ENCODE measurements around the gene ACE. TPM values are rescaled to one million over a fixed set of nuclear protein-coding genes. Genes with fewer than 3 reads are reported as not detected.

Gene ACE
- polyA plus RNA-seq, 3 donors, result 12.2 to 20.3 (median 14.7) TPM

DNA sequence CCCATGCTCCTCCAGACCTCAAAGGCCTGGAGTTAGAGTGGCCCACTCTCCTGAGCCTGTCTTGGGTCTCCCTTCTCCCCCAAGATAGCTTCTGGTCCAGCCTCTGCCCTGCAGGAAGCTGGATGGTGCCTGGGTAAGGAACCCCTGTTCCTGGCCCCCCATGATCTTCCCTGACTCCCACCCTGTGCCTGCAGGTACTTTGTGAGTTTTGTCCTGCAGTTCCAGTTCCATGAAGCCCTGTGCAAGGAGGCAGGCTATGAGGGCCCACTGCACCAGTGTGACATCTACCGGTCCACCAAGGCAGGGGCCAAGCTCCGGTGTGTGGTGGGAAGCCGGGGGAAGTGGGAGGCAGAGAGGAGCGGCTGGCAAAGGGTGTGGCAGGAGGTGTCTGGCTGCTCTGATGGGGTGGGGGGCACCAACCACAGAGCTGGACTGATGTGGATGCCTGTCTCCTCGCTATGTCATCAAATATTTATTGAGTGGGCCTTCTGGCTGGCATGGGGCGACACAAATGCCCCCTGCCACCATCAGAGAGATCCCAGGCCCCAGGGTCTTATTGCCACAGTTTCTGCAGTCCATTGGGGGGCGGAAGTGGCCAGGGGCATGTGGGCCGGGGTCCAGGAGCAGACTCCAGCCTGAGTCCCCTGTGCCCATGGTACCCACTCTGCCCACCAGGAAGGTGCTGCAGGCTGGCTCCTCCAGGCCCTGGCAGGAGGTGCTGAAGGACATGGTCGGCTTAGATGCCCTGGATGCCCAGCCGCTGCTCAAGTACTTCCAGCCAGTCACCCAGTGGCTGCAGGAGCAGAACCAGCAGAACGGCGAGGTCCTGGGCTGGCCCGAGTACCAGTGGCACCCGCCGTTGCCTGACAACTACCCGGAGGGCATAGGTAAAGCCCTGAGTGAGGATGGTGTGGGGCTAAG is 7.1 kb downstream of the ACE start:
- DNase-seq (ENCODE audit: extremely low read depth in 1 of 11, low read depth in 9 of 11, low spot score in 4 of 11), result no peak

DNA sequence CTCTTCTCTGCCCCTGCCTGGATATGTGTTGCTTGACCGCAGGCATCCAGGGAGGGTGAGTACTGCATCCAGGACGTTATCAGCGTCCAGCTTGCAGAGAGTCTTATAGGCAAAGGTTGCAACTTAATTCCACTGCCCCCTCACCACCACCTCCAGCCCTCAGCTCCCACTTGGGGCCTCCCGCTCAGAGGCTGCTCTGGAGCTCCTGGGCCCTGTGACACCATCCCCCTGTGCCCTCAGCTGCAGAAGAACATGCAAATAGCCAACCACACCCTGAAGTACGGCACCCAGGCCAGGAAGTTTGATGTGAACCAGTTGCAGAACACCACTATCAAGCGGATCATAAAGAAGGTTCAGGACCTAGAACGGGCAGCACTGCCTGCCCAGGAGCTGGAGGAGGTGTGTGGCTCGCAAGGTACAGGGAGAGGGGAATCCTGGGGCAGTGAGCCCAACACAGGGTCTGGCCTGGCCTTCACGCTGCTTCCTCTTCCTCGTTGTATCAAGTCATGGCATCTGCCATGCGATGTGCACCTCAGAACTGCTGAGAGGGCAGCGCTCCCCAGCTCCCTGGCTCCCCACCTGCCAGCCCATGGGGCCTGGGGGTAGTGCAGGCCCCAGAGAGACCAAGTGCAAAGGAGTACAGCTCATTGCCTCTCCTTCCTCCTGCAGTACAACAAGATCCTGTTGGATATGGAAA is 9.6 kb downstream of the ACE start:
- DNase-seq (ENCODE audit: extremely low read depth in 1 of 11, low read depth in 9 of 11, low spot score in 4 of 11), result no peak

DNA sequence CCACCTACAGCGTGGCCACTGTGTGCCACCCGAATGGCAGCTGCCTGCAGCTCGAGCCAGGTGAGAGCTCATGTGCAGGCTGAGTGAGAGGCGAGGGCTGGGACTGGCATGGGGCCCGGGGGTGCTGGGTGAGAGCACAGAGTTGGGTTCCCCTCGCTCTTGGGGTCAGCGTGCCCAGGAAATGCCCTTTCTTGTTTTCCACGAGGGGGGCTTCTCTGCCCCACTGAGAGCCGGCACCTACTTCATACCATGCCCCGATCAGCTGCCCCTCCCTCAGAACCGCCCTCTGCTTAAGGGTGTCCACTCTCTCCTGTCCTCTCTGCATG is 10.1 kb downstream of the ACE start:
- DNase-seq (ENCODE audit: extremely low read depth in 1 of 11, low read depth in 9 of 11, low spot score in 4 of 11), result no peak

DNA sequence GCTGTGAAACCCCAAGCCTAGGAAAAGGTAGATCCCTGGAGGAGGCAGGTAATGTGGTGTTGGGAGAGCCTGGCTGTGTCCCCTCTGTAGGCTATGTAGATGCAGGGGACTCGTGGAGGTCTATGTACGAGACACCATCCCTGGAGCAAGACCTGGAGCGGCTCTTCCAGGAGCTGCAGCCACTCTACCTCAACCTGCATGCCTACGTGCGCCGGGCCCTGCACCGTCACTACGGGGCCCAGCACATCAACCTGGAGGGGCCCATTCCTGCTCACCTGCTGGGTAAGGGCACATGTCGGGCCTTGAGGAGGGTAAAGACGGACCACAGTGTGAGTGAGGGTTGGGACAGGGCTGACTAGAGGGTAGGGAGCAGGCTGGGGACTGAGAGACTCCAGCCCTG is 12.0 kb downstream of the ACE start:
- DNase-seq (ENCODE audit: extremely low read depth in 1 of 11, low read depth in 9 of 11, low spot score in 4 of 11), result no peak

DNA sequence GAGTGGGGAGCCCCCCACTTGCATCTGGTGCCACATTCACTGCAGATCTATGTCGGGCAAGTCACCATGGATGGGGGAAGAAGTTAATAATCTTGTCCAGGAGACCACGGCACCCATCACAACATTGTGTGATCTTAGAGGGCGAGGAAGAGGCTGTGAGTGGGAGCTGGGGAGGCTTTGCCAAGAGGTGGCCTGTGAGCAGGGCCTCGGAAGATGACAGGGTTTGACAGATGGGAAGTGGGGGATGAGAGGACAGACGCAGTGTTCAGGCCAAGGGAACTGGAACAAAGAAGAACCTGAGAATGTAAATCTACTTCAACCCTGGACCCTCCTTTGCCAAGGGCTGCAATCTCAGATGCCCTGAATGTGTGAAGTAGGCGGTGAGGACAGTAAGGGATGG is 12.4 kb downstream of the ACE start:
- no peak for DNase-seq (ENCODE audit: extremely low read depth in 1 of 11, low read depth in 9 of 11, low spot score in 4 of 11)

DNA sequence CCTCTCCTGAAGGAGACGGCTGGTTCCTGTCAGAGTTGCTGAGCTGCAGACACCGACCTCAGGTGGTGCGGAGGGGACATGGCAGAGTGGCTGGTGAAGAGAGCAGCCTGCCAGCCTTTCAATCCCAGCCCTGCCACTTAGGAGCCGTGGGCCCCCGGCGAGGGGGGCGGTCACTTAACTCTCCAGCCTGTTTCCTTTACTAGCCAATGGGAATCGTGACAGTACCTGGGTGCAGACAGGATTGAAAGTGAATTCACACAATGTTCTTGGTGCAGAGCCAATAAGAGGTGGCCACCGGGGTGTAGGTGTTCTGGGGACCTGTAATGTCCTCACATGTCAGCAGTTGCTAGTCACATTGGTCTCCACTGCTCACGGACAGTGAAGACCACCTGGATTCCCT is 13.5 kb downstream of the ACE start:
- DNase-seq (ENCODE audit: extremely low read depth in 1 of 11, low read depth in 9 of 11, low spot score in 4 of 11), result no peak

DNA sequence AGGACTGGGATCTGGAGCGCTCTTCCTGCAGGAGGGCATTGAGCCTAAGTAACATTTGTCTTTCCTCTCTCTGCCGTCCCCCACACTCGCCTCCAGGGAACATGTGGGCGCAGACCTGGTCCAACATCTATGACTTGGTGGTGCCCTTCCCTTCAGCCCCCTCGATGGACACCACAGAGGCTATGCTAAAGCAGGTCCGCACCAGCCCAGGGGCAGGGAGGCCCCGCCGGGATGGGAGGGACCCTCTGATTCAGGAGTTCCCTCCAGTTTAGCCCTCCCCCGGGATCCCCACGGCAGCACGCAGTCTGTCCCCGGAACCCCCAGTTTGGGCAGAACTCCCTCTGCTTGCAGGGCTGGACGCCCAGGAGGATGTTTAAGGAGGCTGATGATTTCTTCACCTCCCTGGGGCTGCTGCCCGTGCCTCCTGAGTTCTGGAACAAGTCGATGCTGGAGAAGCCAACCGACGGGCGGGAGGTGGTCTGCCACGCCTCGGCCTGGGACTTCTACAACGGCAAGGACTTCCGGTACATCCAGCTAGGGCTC is 14.1 kb downstream of the ACE start:
- DNase-seq (ENCODE audit: extremely low read depth in 1 of 11, low read depth in 9 of 11, low spot score in 4 of 11), result no peak

DNA sequence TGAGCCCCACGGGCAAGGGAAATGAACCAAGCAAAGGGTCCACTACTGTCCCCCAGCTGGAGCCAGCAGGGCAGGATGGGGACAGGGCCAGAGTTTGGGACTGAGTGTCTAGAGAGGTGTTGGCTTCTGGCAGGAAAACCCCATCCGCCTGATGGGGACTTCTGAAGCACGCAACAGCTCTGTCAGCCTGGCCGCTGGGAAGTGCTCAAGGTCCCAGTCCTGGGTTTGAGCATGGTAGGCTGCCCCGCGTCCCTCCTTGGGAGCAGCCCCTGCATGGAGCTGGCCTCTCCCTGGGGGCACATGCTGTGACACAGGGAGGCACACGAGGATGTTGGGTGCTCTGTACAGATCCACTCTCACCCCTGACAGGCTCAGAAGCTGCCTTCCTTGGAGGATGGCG is 14.6 kb downstream of the ACE start:
- no peak for DNase-seq (ENCODE audit: extremely low read depth in 1 of 11, low read depth in 9 of 11, low spot score in 4 of 11)

DNA sequence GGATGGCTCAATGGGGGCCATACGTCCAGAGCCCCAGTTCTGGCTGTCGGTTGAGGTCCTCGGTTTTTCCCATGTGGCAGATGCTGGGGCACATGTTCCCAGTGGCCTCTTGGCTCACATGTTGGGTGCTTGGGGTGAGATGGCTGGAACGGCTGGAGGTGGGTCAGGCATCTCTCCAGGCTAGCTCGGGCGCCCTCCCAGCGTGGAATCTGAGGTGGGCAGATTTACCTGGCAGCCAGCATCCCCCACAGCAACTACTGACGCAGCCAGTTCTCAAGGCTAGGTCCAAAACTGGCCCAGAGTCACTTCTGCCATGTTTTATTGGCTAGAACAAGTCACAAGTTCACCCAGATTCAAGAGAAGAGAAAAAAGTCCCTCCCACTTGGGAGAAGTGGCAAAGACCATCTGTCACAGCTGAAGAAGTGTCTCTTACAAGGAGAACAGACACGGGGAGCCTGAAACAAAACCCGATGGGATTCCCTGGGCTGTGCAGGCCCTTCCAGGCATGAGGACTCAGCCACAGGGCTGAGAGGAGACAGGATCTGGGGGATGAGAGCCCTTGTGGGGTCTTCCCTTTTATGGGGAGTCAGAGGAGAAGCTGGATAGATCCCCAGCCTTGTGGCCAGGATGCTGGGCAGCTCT is 15.2 kb downstream of the ACE start:
- peak in 1 of 11 donors; percentile 59 for DNase-seq (ENCODE audit: extremely low read depth in 1 of 11, low read depth in 9 of 11, low spot score in 4 of 11)

DNA sequence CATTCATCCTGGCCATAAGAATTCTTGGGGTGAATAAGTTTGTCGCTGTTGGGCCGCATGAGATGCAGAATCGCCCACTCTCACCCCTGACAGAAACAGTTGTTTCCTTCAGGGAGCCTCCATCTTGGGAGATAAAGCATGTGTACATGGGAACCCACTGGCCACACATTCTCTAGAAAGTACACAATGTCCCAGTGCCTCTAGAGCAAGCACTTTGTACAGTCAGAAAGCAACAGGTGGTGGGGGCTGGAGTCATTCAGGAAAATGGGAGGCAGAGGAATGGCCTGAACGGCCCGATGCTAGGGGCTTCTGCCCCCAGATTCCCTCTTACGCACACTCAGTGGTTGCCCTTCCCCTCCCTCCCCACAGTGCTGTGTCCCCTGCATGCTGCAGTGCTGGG is 16.1 kb downstream of the ACE start:
- no peak for DNase-seq (ENCODE audit: extremely low read depth in 1 of 11, low read depth in 9 of 11, low spot score in 4 of 11)

DNA sequence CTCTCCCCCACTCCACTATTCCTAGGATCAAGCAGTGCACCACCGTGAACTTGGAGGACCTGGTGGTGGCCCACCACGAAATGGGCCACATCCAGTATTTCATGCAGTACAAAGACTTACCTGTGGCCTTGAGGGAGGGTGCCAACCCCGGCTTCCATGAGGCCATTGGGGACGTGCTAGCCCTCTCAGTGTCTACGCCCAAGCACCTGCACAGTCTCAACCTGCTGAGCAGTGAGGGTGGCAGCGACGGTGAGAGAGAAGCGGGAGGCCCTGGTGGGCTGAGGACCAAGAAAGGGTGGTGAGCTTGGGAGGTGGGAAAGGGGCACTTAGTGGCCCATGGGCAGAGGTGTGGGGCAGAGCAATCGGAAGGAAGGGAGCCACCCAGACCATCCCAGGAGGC is 16.6 kb downstream of the ACE start:
- no peak for DNase-seq (ENCODE audit: extremely low read depth in 1 of 11, low read depth in 9 of 11, low spot score in 4 of 11)

DNA sequence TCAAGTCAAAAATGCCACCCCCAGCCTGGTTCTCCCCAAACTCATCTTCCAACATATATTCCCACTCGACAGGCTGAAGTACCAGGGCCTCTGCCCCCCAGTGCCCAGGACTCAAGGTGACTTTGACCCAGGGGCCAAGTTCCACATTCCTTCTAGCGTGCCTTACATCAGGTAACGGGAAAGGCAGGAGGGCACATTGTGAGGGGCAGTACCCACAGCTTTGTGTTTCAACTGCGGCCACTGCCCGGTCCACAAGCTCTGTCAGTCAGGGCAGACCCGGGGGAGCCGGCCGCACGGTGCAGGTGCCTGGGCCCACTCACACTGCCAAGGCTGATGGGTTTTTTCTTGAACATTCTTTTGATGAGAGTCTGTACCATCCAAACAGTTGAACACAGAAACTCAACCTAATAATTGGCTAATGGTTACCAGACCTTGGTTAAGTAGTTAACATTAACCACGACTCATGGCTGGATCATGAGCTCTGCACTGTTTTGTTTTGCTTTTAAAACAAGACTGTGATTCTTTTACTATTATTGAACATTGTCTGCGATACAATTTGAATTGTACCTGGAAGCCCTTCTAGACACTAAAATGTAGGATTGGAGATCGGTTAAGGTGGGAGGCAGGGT is 17.6 kb downstream of the ACE start:
- DNase-seq (ENCODE audit: extremely low read depth in 1 of 11, low read depth in 9 of 11, low spot score in 4 of 11), result no peak

DNA sequence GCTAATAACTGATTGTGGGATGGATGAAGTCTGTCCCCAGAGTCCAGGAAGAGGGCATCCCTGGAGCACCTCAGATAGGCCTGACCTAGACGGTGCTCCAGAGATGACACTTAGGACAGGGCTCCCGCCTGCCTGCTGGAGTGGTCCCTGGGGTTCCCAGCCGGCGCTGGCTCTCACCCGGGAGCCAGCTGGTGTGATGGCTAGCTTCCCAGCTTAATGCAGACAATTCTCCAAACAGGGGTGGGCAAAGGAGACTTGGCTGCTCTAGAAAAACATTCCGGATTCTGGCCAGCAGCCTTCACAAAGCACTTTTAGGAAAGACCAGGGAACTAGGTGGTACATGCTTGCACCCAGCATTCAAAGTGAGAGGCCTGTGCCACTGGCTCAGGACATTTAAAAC is 18.6 kb downstream of the ACE start:
- no peak for DNase-seq (ENCODE audit: extremely low read depth in 1 of 11, low read depth in 9 of 11, low spot score in 4 of 11)

DNA sequence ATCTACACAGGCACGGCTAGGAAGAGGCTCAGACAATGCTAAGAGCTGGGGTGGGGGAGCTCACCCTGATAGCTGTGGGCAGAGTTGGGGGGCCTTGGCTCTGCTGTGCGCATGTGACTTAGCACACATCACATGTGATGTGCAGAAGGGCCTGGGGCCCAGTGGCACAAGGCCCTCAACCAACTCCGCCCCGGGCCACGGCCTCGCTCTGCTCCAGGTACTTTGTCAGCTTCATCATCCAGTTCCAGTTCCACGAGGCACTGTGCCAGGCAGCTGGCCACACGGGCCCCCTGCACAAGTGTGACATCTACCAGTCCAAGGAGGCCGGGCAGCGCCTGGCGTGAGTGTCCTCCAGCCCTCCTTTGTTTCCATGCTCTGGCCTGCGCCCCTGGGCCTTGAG is 19.3 kb downstream of the ACE start:
- DNase-seq (ENCODE audit: extremely low read depth in 1 of 11, low read depth in 9 of 11, low spot score in 4 of 11), result no peak

DNA sequence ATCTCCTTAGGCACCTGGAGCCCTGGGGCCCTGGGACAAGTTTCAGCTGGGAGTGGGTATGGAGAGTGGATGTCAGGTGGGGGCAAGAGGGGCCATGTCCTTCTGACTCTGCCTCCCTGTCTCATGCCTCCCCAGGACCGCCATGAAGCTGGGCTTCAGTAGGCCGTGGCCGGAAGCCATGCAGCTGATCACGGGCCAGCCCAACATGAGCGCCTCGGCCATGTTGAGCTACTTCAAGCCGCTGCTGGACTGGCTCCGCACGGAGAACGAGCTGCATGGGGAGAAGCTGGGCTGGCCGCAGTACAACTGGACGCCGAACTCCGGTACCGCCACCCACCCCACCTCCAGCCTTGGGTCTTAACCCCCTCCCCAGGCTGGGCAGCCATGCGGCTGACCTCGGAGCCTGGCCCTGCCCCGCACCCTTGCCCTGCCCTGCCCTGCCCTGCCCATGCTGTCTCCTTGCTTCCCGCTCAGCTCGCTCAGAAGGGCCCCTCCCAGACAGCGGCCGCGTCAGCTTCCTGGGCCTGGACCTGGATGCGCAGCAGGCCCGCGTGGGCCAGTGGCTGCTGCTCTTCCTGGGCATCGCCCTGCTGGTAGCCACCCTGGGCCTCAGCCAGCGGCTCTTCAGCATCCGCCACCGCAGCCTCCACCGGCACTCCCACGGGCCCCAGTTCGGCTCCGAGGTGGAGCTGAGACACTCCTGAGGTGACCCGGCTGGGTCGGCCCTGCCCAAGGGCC is 20.0 kb downstream of the ACE start:
- no peak for DNase-seq (ENCODE audit: extremely low read depth in 1 of 11, low read depth in 9 of 11, low spot score in 4 of 11)

DNA sequence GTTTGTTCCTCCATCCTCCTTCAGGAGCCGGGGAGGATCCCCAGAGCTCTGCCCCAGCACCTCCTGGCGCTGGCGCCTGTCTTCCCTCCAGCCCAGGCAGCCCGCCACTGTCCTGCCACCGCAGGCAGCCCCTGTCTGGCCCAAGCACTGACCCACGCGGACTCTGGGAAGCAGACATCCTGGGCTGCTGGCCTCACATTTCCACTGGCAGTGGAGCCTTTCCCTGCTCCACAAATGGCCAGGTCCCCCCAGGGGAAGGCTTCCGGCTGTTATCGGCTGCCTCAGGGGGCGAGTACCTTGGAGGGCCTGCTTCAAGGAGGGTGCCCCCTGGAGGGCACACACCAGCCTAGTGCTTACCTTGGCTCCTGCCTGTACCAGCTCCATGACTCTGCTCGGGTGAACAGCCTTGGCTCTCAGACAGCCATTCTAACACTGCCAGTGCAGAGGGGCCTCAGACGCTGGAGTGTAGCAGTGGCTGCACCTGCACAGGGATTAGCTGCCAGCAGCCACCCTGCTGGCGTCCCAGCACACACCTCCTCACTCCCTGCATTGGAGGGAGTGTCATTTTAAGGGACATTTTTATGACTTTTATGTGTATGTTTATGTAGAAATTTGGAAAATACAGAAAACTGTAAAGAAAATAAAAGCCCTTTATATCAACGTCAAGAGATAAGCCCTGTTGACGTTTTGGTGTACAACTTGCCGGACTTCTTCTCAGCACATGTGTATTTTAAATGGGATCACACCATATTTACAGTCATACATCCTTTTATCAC is 21.0 kb downstream of the ACE start:
- no peak for DNase-seq (ENCODE audit: extremely low read depth in 1 of 11, low read depth in 9 of 11, low spot score in 4 of 11)

DNA sequence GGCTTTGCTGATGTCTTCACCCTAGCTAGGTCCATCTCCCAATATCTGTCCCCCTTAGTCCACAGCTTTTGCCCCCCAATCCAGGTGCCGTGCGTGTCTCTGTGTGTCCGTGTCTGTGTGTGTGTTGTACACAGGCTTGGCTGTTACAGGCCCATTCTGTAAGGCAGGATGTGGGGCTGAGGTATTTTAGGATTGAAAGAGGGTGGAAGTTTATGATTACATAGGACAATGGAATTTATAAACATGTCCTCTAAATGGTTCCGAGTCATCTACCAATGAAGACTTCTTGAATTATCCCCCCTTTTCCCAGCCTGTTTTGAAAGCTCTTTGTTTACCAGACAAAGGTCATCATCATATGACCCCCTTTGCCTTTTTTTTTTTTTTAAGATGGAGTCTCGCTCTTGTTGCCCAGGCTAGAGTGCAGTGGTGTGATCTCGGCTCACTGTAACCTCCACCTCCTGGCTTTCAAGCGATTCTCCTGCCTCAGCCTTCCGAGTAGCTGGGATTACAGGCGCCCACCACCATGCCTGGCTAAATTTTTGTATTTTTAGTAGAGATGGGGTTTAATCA is 21.9 kb downstream of the ACE start:
- DNase-seq (ENCODE audit: extremely low read depth in 1 of 11, low read depth in 9 of 11, low spot score in 4 of 11), result no peak
